Ishikawa (cell line): ENCODE data around the gene NBAS.

Experiments used
- CEBPB ChIP-seq: IDR thresholded peaks from 2 replicates; pipeline ENCODE4 v1.6.1; 2012
- EGR1 ChIP-seq: IDR thresholded peaks from 2 replicates; pipeline ENCODE4 v1.6.1; 2012
- EP300 ChIP-seq: IDR thresholded peaks from 2 replicates; pipeline ENCODE4 v1.6.1; 2012; ENCODE audit warnings: borderline replicate concordance
- FOXM1 ChIP-seq: IDR thresholded peaks from 2 replicates; pipeline ENCODE4 v1.6.1; 2012; ENCODE audit warnings: low read depth, borderline replicate concordance
- RAD21 ChIP-seq: IDR thresholded peaks from 2 replicates; pipeline ENCODE4 v1.6.1; 2012; ENCODE audit warnings: low read depth
- REST ChIP-seq: IDR thresholded peaks from 2 replicates; pipeline ENCODE4 v1.6.1; 2012; ENCODE audit warnings: low read depth, mild to moderate bottlenecking
- TAF1 ChIP-seq: IDR thresholded peaks from 2 replicates; pipeline ENCODE4 v1.6.1; 2012; ENCODE audit warnings: low read depth, mild to moderate bottlenecking
- TCF12 ChIP-seq: IDR thresholded peaks from 2 replicates; pipeline ENCODE4 v1.6.1; 2012; ENCODE audit warnings: low read depth
- YY1 ChIP-seq: IDR thresholded peaks from 2 replicates; pipeline ENCODE4 v1.6.1; 2012; ENCODE audit warnings: low read depth
- ZBTB7A ChIP-seq: IDR thresholded peaks from 2 replicates; pipeline ENCODE4 v1.6.1; 2012; ENCODE audit warnings: low read depth

DNA sequence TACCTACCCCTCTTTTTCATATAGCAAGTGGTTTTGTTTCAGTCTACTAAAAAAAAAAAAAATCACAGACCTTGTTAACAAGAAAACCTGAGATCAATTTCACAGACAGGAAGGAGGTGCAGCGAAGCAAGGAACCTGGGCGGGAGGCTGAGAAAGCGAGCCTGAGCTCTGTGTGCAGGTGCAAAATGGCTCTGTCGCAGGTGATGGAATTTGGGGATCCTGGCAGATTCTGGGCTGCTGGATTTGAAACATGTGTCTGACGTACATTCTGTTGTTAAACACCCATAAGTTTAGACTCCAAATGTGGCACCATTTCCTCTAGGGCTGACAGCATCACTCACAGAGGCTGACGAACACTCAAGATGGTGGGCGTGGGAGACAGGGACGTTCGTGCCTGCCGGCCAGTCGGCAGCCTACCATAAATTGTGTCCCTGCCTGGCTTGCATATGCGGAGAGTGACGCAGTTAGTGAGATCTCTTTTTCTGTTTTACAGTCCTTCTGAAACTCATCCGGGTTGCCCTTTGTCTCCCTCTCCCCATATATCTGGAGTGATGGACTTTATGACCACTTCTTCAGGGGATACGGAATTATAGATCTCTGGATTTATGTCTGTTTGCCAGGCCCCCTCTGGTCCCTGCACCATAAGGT, 21.7 kb upstream of the NBAS start:
- TF ChIP-seq TCF12 (no peak), EGR1 (no peak), EP300 (no peak), FOXM1 (no peak), TAF1 (no peak), RAD21 (no peak), CEBPB (no peak), ZBTB7A (no peak), YY1 (no peak), REST (no peak)
